A673 (cell line): Measurements from ENCODE around the gene CAMKK2.

Experiments used
- EZH2 ChIP-seq: fragments of 200-600 bp; sonication (generic); IDR thresholded peaks from 2 replicates; pipeline ENCODE4 v1.6.1; 2017; ENCODE audit warnings: borderline replicate concordance, low read depth, mild to moderate bottlenecking, mixed read lengths, antibody characterized with exemption, low read length; ENCODE audit not compliant: poor library complexity, severe bottlenecking
- TF ChIP-seq, protein P1 (sequence below): fragments of 300-800, 200-600 bp; sonication (generic); conservative IDR thresholded peaks from 2 replicates; pipeline ENCODE4 v1.5.1; 2017; ENCODE audit warnings: low read depth, mild to moderate bottlenecking, antibody characterized with exemption, low read length, moderate library complexity, mixed read lengths

- TF ChIP-seq, protein P1, sequence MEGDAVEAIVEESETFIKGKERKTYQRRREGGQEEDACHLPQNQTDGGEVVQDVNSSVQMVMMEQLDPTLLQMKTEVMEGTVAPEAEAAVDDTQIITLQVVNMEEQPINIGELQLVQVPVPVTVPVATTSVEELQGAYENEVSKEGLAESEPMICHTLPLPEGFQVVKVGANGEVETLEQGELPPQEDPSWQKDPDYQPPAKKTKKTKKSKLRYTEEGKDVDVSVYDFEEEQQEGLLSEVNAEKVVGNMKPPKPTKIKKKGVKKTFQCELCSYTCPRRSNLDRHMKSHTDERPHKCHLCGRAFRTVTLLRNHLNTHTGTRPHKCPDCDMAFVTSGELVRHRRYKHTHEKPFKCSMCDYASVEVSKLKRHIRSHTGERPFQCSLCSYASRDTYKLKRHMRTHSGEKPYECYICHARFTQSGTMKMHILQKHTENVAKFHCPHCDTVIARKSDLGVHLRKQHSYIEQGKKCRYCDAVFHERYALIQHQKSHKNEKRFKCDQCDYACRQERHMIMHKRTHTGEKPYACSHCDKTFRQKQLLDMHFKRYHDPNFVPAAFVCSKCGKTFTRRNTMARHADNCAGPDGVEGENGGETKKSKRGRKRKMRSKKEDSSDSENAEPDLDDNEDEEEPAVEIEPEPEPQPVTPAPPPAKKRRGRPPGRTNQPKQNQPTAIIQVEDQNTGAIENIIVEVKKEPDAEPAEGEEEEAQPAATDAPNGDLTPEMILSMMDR: no peak
- TF ChIP-seq EZH2: no peak
Measured at GRCh38 chr12:121251838-121252237, 44.7 kb downstream of the CAMKK2 start.
